Stimulated activated CD8-positive, alpha-beta memory T cell treated with anti-CD3 and anti-CD28 coated beads, Interleukin-12 subunit alpha, Interleukin-12 subunit beta, amount 100 ng/mL, for 24 hours (primary cell): ENCODE results near the gene CLEC17A.
A peak's percentile ranks its signal among the peaks of the same experiment; 100 is the strongest.
"Not testable (repeated sequence)": the region's sequence is repeated elsewhere in the genome, so short reads cannot be mapped to it uniquely, and the experiment has no call there.

Experiments used
- DNase-seq: peaks from one replicate; pipeline ENCODE4 v3.0.0-alpha.2; 2020; ENCODE audit errors: extremely low read depth

Gene CLEC17A

GRCh38 chr19:14558370-14559066 is 24.4 kb upstream of the CLEC17A start:
- no peak for DNase-seq

- DNase-seq: no peak
These were observed 22.7 kb upstream of the CLEC17A start for GRCh38 chr19:14559916-14560775.

DNA sequence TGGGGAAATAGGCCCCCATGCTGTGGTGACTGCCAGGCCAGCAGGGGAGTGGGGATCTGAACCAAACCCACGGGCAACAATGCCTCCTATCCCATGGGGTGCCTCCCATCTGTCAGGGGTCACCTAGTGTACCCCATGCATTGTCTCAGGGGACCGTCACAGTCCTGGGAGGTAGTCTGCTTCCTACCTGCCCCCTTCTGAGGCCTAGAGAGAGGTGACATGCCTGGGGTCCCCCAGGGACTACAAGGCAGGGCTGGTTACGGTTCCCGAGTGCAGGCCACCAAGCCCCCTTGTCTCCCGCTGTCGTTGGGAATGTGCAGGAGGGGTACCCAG is 22.1 kb upstream of the CLEC17A start:
- no peak for DNase-seq

DNA sequence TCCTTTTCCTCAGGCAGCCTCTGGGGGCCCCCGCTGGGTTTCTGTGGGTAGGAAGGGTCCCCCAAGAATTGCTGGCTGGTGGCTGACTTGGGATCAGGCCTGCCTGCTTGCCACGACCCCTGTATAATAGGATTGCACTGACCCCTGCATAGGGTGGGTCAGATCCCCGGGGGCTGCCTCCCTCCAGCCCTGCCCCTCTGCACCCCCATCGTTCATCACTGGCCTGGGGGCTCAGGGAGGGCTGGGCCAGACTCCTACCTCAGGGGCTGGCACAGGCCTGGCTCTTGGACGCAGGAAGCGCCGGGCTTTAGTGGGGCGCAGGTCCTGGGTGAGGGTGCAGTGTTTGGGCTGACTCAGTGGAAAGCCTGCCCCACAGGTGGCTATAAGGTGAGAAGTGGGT is 21.6 kb upstream of the CLEC17A start:
- no peak for DNase-seq

GRCh38 chr19:14561847-14562351 is 21.0 kb upstream of the CLEC17A start:
- no peak for DNase-seq

GRCh38 chr19:14562660-14563589 is 20.0 kb upstream of the CLEC17A start:
- DNase-seq: no peak

DNA sequence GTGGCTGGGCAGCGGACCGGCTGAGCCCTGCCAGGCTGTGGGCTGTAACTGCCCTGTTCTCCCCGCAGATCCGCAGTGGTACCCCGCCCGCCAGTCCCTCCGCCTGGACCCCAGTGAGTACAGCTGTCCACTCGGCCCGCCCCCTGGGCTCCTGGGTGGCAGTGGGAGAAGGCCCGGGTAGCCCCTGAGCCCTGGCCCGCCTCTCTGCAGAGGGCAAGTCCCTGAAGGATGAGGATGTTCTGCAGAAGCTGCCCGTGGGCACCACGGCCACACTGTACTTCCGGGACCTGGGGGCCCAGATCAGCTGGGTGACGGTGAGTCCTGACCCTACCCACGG is 19.3 kb upstream of the CLEC17A start:
- DNase-seq: no peak

DNA sequence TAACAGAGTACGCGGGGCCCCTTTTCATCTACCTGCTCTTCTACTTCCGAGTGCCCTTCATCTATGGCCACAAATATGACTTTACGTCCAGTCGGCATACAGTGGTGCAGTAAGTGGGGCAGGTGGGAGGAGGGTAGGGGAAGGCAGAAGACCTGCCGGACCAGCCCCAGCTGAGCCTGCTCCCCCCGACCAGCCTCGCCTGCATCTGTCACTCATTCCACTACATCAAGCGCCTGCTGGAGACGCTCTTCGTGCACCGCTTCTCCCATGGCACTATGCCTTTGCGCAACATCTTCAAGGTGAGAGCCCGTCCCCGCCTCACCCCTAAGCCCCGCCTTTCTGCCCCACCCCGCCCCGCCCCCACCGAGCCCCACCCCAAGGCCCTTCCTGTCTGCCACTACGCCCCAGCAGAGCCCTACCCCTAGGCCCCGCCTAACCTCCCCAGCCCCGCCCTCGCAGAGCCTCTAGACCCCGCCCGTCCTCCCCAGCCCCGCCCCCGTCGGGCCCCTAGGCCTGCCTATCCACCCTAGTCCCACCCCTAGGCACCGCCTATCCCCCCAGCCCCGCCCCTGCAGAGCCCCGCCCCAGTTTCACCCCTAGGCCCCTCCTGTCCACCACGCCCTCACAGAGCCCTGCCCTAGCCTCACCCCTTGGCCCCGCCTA is 18.8 kb upstream of the CLEC17A start:
- DNase-seq: peak; percentile 45

DNA sequence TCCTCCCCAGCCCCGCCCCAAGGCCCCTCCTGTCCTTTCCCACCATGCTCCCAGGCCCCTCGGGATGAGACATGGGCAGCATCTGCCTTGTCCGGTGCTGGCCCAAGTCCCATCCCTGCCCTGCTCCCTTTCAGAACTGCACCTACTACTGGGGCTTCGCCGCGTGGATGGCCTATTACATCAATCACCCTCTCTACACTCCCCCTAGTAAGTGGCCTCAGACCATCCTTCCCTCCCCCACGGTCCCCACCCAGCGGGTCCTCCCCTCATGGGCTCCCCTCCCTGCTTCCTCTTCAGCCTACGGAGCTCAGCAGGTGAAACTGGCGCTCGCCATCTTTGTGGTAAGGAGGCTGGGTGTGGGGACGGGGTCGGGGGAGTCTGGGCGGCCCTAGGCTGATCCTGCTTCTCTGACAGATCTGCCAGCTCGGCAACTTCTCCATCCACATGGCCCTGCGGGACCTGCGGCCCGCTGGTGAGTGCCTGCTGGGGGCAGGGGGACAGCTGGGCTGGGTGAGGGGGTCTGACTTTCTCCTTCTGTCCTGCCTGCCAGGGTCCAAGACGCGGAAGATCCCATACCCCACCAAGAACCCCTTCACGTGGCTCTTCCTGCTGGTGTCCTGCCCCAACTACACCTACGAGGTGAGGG is 18.1 kb upstream of the CLEC17A start:
- not testable (repeated sequence) for DNase-seq

DNA sequence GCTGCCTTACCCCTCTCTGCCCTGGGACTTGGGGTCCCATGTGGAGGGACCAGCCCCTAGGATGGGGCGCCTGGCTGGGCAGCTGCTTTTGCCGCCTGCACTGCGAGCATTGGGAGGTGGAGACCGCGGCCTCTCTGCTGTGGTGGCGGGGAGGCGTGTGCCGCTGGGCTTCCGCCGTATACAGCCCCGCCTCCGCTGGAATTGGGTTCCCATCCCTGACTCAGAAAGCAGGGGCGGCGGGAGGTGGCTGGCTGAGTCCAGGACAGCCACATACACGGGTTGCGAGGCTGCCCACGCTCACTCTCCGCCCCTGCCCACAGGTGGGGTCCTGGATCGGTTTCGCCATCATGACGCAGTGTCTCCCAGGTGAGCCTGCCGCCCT is 17.6 kb upstream of the CLEC17A start:
- DNase-seq: no peak

GRCh38 chr19:14565765-14566711 is 16.8 kb upstream of the CLEC17A start:
- DNase-seq: no peak

- DNase-seq: no peak
These were observed 16.2 kb upstream of the CLEC17A start for GRCh38 chr19:14566712-14567077.

DNA sequence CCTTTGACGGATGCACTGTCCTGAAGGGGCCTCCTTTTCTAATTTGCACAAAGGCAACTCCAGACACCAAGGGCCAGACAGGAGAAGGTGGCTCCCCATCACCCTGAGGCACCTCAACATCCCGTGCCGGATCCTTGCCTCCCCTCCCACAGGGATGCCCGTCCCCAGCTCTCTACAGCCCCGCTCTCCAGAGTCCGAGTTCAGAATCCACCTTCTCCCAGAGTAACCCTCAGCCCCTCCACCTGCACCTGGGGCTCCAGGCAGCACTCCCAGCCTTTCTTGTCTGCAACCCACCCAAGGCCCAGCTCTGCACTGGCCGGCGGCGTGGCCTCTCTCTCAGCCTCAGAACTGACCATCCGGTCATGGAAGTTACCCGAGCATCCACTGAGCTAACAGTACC is 15.8 kb upstream of the CLEC17A start:
- DNase-seq: no peak

GRCh38 chr19:14570864-14571527 is 11.9 kb upstream of the CLEC17A start:
- DNase-seq: no peak

DNA sequence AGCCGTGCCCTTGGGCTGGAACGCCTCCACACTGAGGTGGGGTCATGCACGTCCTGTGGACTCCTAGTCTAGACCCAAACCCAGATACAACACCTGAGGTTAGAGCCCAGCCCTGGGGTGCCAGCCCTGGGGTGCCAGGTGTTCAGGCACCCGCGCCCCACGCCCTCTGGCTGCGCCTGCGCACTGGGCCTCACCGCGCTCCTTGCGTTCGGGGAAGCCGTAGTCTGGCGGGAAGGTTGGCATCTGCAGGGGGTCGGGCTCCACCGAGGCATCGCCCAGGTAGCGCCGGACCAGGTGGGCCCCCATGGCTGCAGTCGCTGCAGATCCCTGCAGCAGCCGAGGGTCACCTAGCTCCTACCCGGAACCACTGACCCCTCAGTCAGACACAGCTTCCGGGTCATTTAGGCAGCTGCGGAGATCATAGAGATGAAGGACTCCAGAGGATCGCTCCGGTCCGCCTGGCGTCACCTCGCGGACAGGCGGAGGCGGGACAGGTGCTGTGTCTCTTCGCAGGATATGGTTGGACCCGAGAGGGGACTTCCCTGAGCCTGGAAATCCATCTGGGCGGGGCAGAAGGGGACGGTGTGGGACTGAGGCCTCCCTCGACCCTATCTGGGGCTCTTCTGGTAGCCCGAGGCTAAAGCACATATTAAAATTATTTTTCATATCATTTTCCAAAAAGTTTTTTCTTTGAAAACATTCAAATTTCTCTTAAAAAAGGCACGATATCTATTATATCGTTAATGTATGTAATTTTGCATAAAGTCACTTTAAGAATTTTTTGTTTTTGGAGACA is 11.0 kb upstream of the CLEC17A start, which contains the start of gene NDUFB7:
Gene NDUFB7 (minus strand): TSS at position 372 of the 796 bp plus-strand sequence. CDS start 66 bp downstream, at position 306.
- peak; percentile 78 for DNase-seq

GRCh38 chr19:14575428-14575980 is 7.4 kb upstream of the CLEC17A start:
- DNase-seq: no peak

DNA sequence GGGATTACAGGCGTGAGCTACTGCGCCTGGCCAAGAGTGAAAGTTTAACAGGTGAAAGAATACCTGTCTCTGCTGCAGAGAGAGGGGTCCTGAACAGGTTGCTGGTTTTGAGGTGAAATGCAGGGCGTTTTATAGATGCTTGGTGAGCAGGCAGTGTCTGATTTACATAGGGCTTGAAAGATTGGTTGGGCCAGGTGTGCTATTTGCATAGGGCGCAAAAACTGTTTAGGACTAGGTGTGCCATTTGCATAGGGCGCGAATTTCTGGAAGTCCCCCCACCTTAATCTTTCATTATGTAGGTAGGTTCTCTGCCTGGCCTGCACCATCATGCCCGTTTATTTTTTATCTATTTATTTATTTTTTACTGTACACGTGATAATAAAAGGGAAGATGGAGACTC is 6.5 kb upstream of the CLEC17A start:
- no peak for DNase-seq

- DNase-seq: no peak
These were observed 5.6 kb upstream of the CLEC17A start for GRCh38 chr19:14577264-14577663.
